OCI-LY3 (cell line): ENCODE data around the gene LRRC4.

Source experiments
- H2AFZ ChIP-seq: fragments of 200-600, 300-600 bp; shearing (Covaris generic); 2 replicates; pipeline ENCODE4 v1.6.0; 2014; ENCODE audit warnings: antibody characterized with exemption, low read depth, low read length
- H3K27ac ChIP-seq: fragments of 200-600, 300-600 bp; sonication (generic); 2 replicates; pipeline ENCODE4 v1.5.1; 2014; ENCODE audit warnings: mild to moderate bottlenecking, low read length, moderate library complexity, mixed read lengths
- H3K27me3 ChIP-seq: fragments of 200-600, 300-600 bp; sonication (generic); 2 replicates; pipeline ENCODE4 v1.6.1; 2014; ENCODE audit warnings: low read depth, low read length, mixed read lengths
- H3K36me3 ChIP-seq: fragments of 200-600, 300-600 bp; sonication (generic); replicated peaks from 2 replicates; pipeline ENCODE3; 2014; ENCODE audit warnings: low read depth, low read length, mixed read lengths
- H3K4me1 ChIP-seq: fragments of 300-600, 200-600 bp; sonication (generic); 2 replicates; pipeline ENCODE4 v1.6.1; 2014; ENCODE audit warnings: low read length, mixed read lengths
- H3K4me2 ChIP-seq: fragments of 200-600, 300-600 bp; sonication (generic); 2 replicates; pipeline ENCODE4 v1.6.1; 2014; ENCODE audit warnings: low read length, mixed read lengths
- H3K4me3 ChIP-seq: fragments of 300-600, 200-600 bp; sonication (generic); 2 replicates; pipeline ENCODE4 v1.5.1; 2014; ENCODE audit warnings: antibody characterized with exemption, mild to moderate bottlenecking, low read length, moderate library complexity
- H3K79me2 ChIP-seq: fragments of 300-600, 200-600 bp; shearing (Covaris generic); 2 replicates; pipeline ENCODE4 v1.6.1; 2014; ENCODE audit warnings: mild to moderate bottlenecking, low read length, mixed read lengths
- H3K9ac ChIP-seq: fragments of 300-600, 200-600 bp; shearing (Covaris generic); 2 replicates; pipeline ENCODE4 v1.6.0; 2014; ENCODE audit warnings: mild to moderate bottlenecking, low read length, moderate library complexity
- H3K9me3 ChIP-seq: fragments of 200-600, 300-600 bp; shearing (Covaris generic); 2 replicates; pipeline ENCODE4 v1.6.1; 2014; ENCODE audit warnings: low read length, mixed read lengths; ENCODE audit not compliant: insufficient read depth
- H4K20me1 ChIP-seq: fragments of 200-600, 300-600 bp; sonication (generic); 2 replicates; pipeline ENCODE4 v1.6.1; 2016; ENCODE audit warnings: low read length, mixed read lengths; ENCODE audit not compliant: insufficient read depth
- EZH2phosphoT487 ChIP-seq: fragments of 200-600 bp; shearing (Covaris generic); IDR thresholded peaks from 2 replicates; pipeline ENCODE4 v1.6.1; 2018; ENCODE audit warnings: antibody characterized with exemption, mixed run types, low read depth
- TF ChIP-seq, protein P1 (sequence below): fragments of 200-600, 300-600 bp; sonication (generic); IDR thresholded peaks from 2 replicates; pipeline ENCODE4 v1.5.1; 2014; ENCODE audit warnings: antibody characterized with exemption, low read length, low read depth

LRRC4 gene

DNA sequence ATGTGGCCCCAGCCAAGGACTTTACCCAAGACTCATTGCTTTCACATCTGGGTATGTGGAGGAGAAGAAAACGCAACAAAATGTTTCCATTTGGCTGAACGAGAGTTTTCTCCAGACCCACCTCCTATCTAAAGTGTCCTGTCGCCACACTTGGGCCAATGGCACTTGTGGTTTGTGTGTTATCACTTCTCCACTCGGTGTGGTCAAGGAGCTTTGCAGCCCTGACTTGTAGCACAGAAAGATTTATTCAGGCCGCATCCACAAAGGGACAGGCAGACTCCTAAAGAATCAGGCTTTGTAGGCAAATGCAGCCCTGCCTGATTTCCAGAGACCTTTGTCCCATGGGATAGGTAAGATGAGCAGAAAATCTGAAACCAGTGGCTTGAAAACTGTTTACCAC is 12.8 kb upstream of the LRRC4 start:
- H3K36me3 ChIP-seq, result peaks cover 5% of the 10 kb centered on the region
- peaks cover 39% of the 10 kb centered on the region for H4K20me1 ChIP-seq
- no peak overlapping the region for H3K4me2 ChIP-seq
- H3K4me1 ChIP-seq, result no peaks in the 10 kb centered on the region
- no peak overlapping the region for H2AFZ ChIP-seq
- H3K27ac ChIP-seq, result no peak overlapping the region
- H3K4me3 ChIP-seq, result no peak overlapping the region
- H3K9ac ChIP-seq, result no peak overlapping the region
- peaks cover 4% of the 10 kb centered on the region for H3K79me2 ChIP-seq
- TF ChIP-seq EZH2phosphoT487, result no peak
- TF ChIP-seq, protein P1, sequence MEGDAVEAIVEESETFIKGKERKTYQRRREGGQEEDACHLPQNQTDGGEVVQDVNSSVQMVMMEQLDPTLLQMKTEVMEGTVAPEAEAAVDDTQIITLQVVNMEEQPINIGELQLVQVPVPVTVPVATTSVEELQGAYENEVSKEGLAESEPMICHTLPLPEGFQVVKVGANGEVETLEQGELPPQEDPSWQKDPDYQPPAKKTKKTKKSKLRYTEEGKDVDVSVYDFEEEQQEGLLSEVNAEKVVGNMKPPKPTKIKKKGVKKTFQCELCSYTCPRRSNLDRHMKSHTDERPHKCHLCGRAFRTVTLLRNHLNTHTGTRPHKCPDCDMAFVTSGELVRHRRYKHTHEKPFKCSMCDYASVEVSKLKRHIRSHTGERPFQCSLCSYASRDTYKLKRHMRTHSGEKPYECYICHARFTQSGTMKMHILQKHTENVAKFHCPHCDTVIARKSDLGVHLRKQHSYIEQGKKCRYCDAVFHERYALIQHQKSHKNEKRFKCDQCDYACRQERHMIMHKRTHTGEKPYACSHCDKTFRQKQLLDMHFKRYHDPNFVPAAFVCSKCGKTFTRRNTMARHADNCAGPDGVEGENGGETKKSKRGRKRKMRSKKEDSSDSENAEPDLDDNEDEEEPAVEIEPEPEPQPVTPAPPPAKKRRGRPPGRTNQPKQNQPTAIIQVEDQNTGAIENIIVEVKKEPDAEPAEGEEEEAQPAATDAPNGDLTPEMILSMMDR, result no peak
- H3K9me3 ChIP-seq, result no peaks in the 10 kb centered on the region
- no peaks in the 10 kb centered on the region for H3K27me3 ChIP-seq

DNA sequence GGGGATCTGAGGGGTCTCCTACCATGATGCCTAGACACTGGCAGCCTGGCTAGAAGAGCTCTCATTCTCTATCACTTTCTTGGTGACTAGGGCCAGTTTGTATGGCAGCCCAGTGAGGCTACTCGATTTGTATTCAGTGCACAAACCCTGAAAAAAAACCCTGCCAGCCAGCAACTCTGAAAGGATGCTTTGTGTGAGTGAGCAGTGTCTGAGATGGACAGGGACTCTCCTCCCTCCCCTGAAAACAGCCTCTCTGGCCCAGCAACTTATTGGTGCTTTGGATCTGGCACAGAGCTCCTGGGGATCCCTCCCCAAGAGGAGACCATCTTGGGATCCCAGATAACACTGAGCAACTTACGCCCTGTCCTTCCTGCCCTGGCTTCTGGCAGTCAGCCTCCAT is 10.8 kb upstream of the LRRC4 start:
- no peak overlapping the region for H3K4me2 ChIP-seq
- peaks cover 12% of the 10 kb centered on the region for H3K79me2 ChIP-seq
- no peaks in the 10 kb centered on the region for H3K9me3 ChIP-seq
- no peak overlapping the region for H3K4me3 ChIP-seq
- H3K27me3 ChIP-seq, result no peaks in the 10 kb centered on the region
- no peak overlapping the region for H3K27ac ChIP-seq
- peaks cover 18% of the 10 kb centered on the region for H3K4me1 ChIP-seq
- H3K36me3 ChIP-seq, result peaks cover 5% of the 10 kb centered on the region
- H2AFZ ChIP-seq, result no peak overlapping the region
- no peak overlapping the region for H3K9ac ChIP-seq
- H4K20me1 ChIP-seq, result peaks cover 50% of the 10 kb centered on the region
- TF ChIP-seq, protein P1, result no peak
- TF ChIP-seq EZH2phosphoT487, result no peak

DNA sequence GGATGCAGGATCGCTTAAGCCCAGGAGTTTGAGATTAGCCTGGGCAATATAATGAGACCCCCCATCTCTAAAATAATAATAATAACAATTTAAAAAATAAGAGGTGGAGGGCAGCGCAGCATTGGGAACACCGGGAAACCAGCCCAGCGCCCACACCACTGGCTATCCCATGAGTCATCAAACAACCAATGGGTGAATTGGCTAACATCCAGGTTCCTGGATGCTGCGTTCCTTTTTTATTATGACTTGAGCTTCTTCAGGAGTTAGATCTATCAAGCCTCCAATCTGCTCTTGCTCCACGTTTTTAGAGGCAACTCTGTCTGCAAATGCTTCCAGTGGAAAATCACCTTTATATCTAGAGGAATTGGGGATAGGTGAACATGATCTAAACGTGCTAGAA is 10.0 kb upstream of the LRRC4 start:
- Histone ChIP-seq H2AFZ (no peak overlapping the region), H3K36me3 (peaks cover 5% of the 10 kb centered on the region), H3K27ac (no peak overlapping the region), H3K4me3 (no peak overlapping the region), H3K9ac (no peak overlapping the region), H3K4me1 (peaks cover 26% of the 10 kb centered on the region), H3K79me2 (peaks cover 14% of the 10 kb centered on the region), H3K27me3 (no peaks in the 10 kb centered on the region), H4K20me1 (peaks cover 58% of the 10 kb centered on the region), H3K4me2 (no peak overlapping the region), H3K9me3 (no peaks in the 10 kb centered on the region)
- TF ChIP-seq EZH2phosphoT487, result no peak
- TF ChIP-seq, protein P1, result no peak

DNA sequence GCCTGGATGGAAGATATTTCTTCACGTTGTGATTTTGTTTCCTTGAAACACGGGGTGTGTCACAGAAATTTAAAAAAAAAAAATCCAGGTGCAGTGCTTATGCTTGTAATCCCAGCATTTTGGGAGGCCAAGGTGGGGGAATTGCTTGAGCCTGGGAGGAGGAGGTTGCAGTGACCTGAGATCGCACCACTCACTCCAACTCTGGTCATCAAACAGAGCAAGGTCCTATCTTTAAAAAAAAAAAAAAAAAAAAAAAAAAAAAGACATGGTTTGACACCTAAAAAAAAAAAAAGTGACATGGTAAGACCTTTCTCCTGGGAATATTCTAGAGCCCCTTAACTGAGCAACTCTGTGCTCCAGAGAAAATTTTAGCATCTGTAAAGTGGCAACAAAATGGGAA is 9.0 kb upstream of the LRRC4 start:
- Histone ChIP-seq H4K20me1 (peaks cover 61% of the 10 kb centered on the region), H3K36me3 (peaks cover 5% of the 10 kb centered on the region), H3K4me2 (no peak overlapping the region), H2AFZ (no peak overlapping the region), H3K4me3 (no peak overlapping the region), H3K27ac (no peak overlapping the region), H3K9ac (no peak overlapping the region), H3K4me1 (peaks cover 36% of the 10 kb centered on the region), H3K79me2 (peaks cover 14% of the 10 kb centered on the region), H3K27me3 (no peaks in the 10 kb centered on the region), H3K9me3 (no peaks in the 10 kb centered on the region)
- TF ChIP-seq, protein P1, result no peak
- TF ChIP-seq EZH2phosphoT487, result no peak
